ENCODE results near the gene SLC12A5.
"Not testable (repeated sequence)": the region's sequence is repeated elsewhere in the genome, so short reads cannot be mapped to it uniquely, and the experiment has no call there.

Gene SLC12A5

GRCh38 chr20:46028772-46029371 is at the start of gene SLC12A5:
Gene SLC12A5, plus strand, starts transcription at chr20:46029215. Its CDS starts 130 bp downstream, at chr20:46029345.
- no peak for DNase-seq

- no peak for DNase-seq
Observed at GRCh38 chr20:45981261-45981660, 47.8 kb upstream of the SLC12A5 start.

- peak; percentile 55 for DNase-seq
Observed at GRCh38 chr20:45983279-45983743, 45.7 kb upstream of the SLC12A5 start.

GRCh38 chr20:45985573-45985972 is 43.4 kb upstream of the SLC12A5 start:
- DNase-seq, result no peak

GRCh38 chr20:45987108-45987780 is 41.8 kb upstream of the SLC12A5 start:
- DNase-seq, result peak; percentile 69

GRCh38 chr20:45988830-45989229 is 40.2 kb upstream of the SLC12A5 start:
- not testable (repeated sequence) for DNase-seq

GRCh38 chr20:45991616-45992015 is 37.4 kb upstream of the SLC12A5 start:
- no peak for DNase-seq

GRCh38 chr20:45993197-45993951 is 35.6 kb upstream of the SLC12A5 start:
- no peak for DNase-seq

- no peak for DNase-seq
Observed at GRCh38 chr20:45994761-45995493, 34.1 kb upstream of the SLC12A5 start.

GRCh38 chr20:45995495-45996097 is 33.4 kb upstream of the SLC12A5 start:
- not testable (repeated sequence) for DNase-seq

GRCh38 chr20:45997187-45997586 is 31.8 kb upstream of the SLC12A5 start:
- DNase-seq, result no peak

- DNase-seq, result no peak
Observed at GRCh38 chr20:45998337-45998736, 30.7 kb upstream of the SLC12A5 start.

- DNase-seq, result no peak
Observed at GRCh38 chr20:45998761-45999160, 30.3 kb upstream of the SLC12A5 start.

- no peak for DNase-seq
Observed at GRCh38 chr20:45999557-46000261, 29.3 kb upstream of the SLC12A5 start.

GRCh38 chr20:46000262-46000996 is 28.6 kb upstream of the SLC12A5 start:
- DNase-seq, result no peak

- DNase-seq, result no peak
Observed at GRCh38 chr20:46001498-46001897, 27.5 kb upstream of the SLC12A5 start.

GRCh38 chr20:46002008-46002407 is 27.0 kb upstream of the SLC12A5 start:
- DNase-seq, result no peak

GRCh38 chr20:46004187-46004586 is 24.8 kb upstream of the SLC12A5 start:
- no peak for DNase-seq

- peak; percentile 37 for DNase-seq
Observed at GRCh38 chr20:46004889-46005473, 24.0 kb upstream of the SLC12A5 start.

GRCh38 chr20:46006022-46006705 is 22.9 kb upstream of the SLC12A5 start:
- DNase-seq, result no peak
